HG03103 (cell line): ENCODE results near the gene TMTC2.

Experiments
- ATAC-seq: cut with Tn5 transposase; IDR thresholded peaks from one replicate; pipeline ENCODE4 v1.9.1; 2021; ENCODE audit warnings: low read depth; ENCODE audit not compliant: unreplicated experiment

Gene TMTC2

DNA sequence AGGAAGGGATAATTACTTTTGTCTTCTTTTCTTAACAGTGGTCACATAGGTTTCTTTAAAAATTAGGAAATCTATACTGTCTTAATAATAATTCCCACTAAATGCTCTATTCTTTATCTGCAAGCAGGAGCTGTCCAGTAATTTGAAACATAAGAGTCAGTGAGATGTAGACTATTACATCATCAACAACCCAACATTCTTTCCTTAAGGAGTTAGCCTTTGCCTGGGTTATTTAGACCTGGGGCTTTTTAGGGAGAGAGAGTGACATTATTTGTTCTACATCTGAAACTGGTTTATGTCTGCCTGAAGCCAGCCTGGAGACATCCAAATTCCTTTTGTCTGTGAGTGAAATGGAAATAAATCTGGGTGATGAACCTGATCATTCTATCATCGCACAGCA, 294.4 kb downstream of the TMTC2 start:
- no peak for ATAC-seq

- no peak for ATAC-seq
Measured at GRCh38 chr12:82994117-82994516, 307.4 kb downstream of the TMTC2 start.

DNA sequence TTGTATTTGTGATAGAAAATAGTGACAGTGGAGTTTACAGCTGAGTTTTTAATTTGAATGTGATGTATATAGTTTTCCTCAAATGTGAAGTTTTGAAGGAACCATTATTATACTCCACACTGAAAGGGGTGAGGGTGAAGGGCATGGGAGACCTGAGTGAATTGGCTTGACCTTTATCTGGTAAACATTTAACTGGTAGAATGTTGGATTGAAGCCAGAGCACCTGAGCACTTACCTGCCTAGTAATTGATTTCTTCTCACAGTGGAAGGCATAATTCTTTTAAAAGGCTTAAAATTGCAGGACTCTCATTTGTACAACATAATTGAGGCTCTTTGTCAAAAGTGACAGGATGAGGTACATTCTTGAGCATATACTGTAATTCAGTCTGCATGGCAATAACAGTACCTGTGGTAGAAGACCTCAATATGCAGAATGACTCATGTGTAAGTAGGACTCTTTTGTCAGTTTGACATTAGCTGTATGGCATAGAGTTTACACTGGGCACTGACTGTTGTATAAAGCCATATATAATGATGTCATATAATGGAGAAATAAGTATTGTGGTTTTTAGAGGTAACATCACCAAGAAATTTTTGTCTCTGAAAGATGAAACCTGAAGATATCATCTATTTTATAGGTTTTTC, 309.6 kb downstream of the TMTC2 start:
- ATAC-seq, result peak; percentile 61

GRCh38 chr12:82998509-82998908, 311.8 kb downstream of the TMTC2 start:
- no peak for ATAC-seq

DNA sequence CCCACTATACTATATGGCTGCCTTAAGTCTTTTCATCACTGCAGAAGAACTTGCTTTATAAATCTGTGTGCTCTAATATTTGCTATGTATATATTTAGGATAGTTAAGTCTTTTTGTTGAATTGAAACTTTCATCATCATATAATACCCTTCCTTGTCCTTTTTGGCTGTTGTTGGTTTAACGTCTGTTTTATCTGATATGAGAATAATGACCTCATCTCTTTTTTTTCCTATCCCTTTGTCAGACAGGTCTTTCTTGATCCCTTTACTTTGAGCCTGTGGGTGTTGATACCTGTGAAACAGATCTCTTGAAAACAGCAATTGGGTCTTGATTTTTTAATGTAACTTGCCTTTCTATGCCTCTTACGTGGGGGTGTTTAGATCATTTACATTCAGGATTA, 316.3 kb downstream of the TMTC2 start:
- no peak for ATAC-seq

DNA sequence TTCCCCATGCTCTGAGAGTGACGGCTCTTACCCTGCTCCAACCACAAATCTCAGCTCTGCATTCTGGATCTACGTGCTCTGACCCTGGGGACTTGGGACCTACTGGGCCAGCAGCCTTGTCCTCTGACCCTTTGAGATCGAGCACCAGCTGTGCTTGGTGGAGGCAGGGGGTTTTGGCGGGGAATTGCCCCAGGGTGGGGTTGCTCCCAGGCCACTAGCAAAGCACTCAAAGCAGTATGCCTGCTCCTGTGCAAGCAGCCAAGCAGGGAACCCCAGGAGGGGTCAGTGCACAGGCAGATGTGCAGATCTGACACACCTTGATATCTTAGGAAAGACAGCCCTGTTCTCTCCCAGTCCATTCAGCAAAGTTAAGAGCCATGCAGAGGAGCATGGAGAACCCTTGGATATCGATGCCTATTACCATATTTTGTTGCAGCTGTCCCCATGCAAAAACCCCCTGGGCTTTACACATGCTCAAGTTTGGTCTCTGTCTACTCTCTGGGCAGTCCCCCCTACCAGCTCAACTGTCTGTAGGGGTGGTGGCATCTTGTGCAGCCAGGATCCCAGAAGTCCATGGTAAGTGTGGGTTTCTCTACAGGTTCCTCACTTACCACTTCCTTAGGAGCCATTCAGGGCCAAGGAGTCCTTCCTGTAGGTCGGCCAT, 319.0 kb downstream of the TMTC2 start:
- ATAC-seq, result no peak

DNA sequence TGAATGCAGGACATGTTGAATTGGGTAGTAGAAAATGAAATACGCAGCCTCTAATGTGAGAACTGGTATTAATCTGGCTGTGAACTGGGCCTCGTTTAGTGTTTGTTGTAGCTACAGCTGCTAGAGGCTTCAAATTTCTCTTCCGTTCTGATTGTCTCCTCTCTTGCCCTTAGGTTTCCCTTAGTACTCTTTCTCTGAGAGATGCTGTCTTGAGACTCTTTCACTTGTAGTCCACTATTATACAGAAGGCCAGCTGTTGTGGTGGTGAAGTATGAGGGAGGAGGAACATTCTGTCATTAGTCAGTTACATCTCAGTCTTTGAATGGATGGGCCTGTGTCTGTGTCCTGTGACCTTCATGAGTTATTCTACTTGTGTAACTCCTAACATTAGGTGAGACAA, 322.0 kb downstream of the TMTC2 start:
- ATAC-seq, result no peak

- peak; percentile 68 for ATAC-seq
Measured at GRCh38 chr12:83010169-83010804, 323.6 kb downstream of the TMTC2 start.

DNA sequence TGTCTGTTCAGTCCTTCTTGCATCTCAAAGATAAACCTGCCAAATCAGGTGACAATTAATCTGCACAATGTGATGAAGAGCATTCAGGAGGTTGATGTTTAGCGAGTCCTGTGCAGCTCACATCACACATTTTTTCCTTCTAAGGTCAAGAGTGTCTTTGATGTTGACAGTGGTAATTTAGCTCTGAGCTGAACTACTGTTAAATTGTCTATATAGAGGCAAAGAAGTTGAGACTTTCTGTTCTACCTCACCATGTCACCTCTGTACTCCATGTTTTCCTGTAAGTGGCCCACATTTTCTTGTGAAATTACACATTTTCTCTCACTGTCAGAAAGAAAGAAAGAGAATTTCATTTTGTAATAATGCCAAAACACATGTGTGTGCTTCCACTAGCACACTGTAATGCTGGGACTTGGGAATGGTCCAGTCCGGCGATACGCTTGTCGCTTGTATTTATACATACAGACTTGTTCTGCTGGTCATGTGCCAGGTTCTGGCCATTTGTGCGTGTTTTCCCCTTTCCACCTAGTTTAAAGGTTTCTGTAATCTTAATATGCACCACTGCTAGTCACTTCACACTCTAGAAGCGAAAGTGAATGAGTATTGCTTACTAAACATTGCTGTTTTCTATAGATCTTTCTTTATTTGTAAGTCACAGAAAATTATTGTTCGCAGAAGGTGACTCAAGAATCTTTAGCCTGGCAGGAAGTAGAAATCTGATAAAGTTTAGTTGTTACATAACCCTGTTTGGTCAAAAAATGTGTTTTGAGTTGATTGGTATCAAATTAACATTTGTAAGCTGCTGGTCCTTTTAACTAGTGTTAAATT, 328.9 kb downstream of the TMTC2 start:
- ATAC-seq, result no peak

- ATAC-seq, result no peak
Measured at GRCh38 chr12:83016218-83016835, 329.6 kb downstream of the TMTC2 start.

DNA sequence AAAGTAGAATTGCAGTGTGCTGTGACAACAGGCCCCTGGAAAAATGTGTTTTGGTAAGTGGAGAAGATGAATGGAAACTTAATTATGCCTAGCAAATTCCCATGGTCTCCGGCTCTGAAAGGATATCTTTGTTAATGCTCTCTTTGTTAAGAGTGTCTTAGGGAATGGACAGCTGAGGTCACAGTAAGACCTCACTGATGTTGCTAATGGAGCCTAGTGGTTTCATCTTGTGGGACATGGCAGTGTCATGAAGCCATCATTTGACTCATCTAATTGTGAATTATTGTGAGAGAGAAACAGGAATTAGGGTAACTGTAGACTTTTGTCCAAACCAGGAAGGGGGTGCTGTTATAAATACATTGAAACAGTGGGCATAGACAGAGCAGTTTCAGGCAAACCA, 330.3 kb downstream of the TMTC2 start:
- no peak for ATAC-seq

DNA sequence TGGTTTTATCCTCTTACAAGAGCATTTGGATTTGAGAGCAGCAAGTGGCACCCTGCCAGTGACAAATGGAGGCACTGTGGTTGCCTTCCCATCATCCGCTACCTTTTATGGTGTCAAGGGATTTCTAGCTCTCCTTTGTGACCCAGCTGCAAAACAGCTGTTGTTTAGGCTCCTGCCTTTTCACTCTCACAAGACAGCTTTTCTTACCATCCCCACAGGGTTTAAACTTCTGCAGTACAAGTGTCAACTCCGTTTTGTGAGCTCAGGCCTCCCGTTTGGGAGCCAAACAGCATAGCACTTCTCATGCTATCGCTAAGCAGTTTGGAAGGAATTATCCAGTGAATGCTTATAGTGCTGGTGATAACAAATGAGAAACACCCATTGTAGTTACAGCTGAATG, 331.4 kb downstream of the TMTC2 start:
- no peak for ATAC-seq

- ATAC-seq, result no peak
Measured at GRCh38 chr12:83027021-83027723, 340.5 kb downstream of the TMTC2 start.

GRCh38 chr12:83031196-83031595, 344.5 kb downstream of the TMTC2 start:
- no peak for ATAC-seq

- no peak for ATAC-seq
Measured at GRCh38 chr12:83036847-83037246, 350.1 kb downstream of the TMTC2 start.

- no peak for ATAC-seq
Measured at GRCh38 chr12:83039413-83039812, 352.7 kb downstream of the TMTC2 start.

- no peak for ATAC-seq
Measured at GRCh38 chr12:83040339-83040738, 353.6 kb downstream of the TMTC2 start.

- ATAC-seq, result no peak
Measured at GRCh38 chr12:83040991-83041390, 354.3 kb downstream of the TMTC2 start.

- no peak for ATAC-seq
Measured at GRCh38 chr12:83042441-83043200, 355.9 kb downstream of the TMTC2 start.
